HepG2 (cell line): ENCODE results near the gene RSBN1L.

Experiments used
- ATF1 ChIP-seq: IDR thresholded peaks from 2 replicates; pipeline ENCODE4 v1.6.1; 2016; ENCODE audit warnings: mild to moderate bottlenecking, control low read depth
- ATF6 ChIP-seq: sonication (generic); formaldehyde crosslinking; conservative IDR thresholded peaks from 2 replicates; pipeline ENCODE4 v1.4.0; 2020; ENCODE audit warnings: missing genetic modification reagents
- CTCF ChIP-seq: sonication (generic); formaldehyde crosslinking; IDR thresholded peaks from 2 replicates; pipeline ENCODE4 v1.5.0; 2020; ENCODE audit warnings: mild to moderate bottlenecking, missing genetic modification reagents, moderate library complexity
- GRHL1 ChIP-seq: sonication (generic); formaldehyde crosslinking; conservative IDR thresholded peaks from 2 replicates; pipeline ENCODE4 v1.8.0; 2022; ENCODE audit warnings: missing genetic modification reagents
- JUND ChIP-seq: sonication (generic); formaldehyde crosslinking; IDR thresholded peaks from 2 replicates; pipeline ENCODE4 v1.8.0; 2022; ENCODE audit warnings: mild to moderate bottlenecking, missing genetic modification reagents
- KDM4B ChIP-seq: sonication (generic); formaldehyde crosslinking; IDR thresholded peaks from 2 replicates; pipeline ENCODE4 v1.4.0; 2020; ENCODE audit warnings: missing genetic modification reagents
- MYC ChIP-seq: sonication (generic); formaldehyde crosslinking; IDR thresholded peaks from 2 replicates; pipeline ENCODE4 v1.9.0; 2021; ENCODE audit warnings: missing genetic modification reagents, borderline replicate concordance
- SIN3A ChIP-seq: IDR thresholded peaks from 2 replicates; pipeline ENCODE4 v1.6.1; 2011; ENCODE audit warnings: low read depth, mild to moderate bottlenecking, control low read depth, low read length, borderline replicate concordance
- SRF ChIP-seq: IDR thresholded peaks from 2 replicates; pipeline ENCODE4 v1.6.1; 2011; ENCODE audit warnings: mild to moderate bottlenecking, low read depth, low read length, moderate library complexity
- SSRP1 ChIP-seq: IDR thresholded peaks from 2 replicates; pipeline ENCODE4 v1.6.1; 2016; ENCODE audit warnings: control low read depth
- SYNCRIP ChIP-seq: fragments of 200-400 bp; formaldehyde crosslinking; IDR thresholded peaks from 2 replicates; pipeline ENCODE4 v1.6.1; 2018; ENCODE audit warnings: mild to moderate bottlenecking, low read depth, low read length; ENCODE audit not compliant: insufficient read depth
- ZFAT ChIP-seq: sonication (generic); formaldehyde crosslinking; conservative IDR thresholded peaks from 2 replicates; pipeline ENCODE4 v1.8.1; 2023; ENCODE audit warnings: missing genetic modification reagents, inconsistent platforms
- ZNF17 ChIP-seq: sonication (generic); formaldehyde crosslinking; IDR thresholded peaks from 2 replicates; pipeline ENCODE4 v1.5.0; 2020; ENCODE audit warnings: mild to moderate bottlenecking, missing genetic modification reagents

- TF ChIP-seq MYC (CRISPR knock-in tag) (no peak), SRF (no peak), ZNF17 (no peak), KDM4B (CRISPR knock-in tag) (no peak), SYNCRIP (no peak), ATF6 (no peak), SIN3A (no peak), CTCF (CRISPR knock-in tag) (no peak), SSRP1 (CRISPR knock-in tag) (no peak), ATF1 (CRISPR knock-in tag) (no peak), GRHL1 (CRISPR knock-in tag) (no peak), JUND (CRISPR knock-in tag) (no peak), ZFAT (CRISPR knock-in tag) (no peak)
Observed at GRCh38 chr7:77824636-77825035, 128.4 kb downstream of the RSBN1L start.
